Endothelial cell of umbilical vein (primary cell): ENCODE results near the gene GABRA5. TPM values are rescaled to one million over a fixed set of nuclear protein-coding genes. Genes with fewer than 3 reads are reported as not detected.

Experiments
- BruUV-seq: library from RNA; stranded (reverse); fragments of 400-500 nt; replicated peaks from 2 replicates; lab custom pipeline; 2021; lab: Mats Ljungman, UMichigan
- CTCF ChIA-PET: fragments of 300-600, 350-600 bp; sonication (Branson Sonifier 250); formaldehyde crosslinking; loops from one replicate; lab custom pipeline; 2021; ENCODE audit warnings: antibody characterized with exemption, inconsistent platforms; lab: Charles Lee
- POLR2A ChIA-PET: fragments of 300-600, 350-600 bp; sonication (Branson Sonifier 250); formaldehyde crosslinking; loops from one replicate; lab custom pipeline; 2021; ENCODE audit warnings: antibody characterized with exemption, inconsistent platforms; lab: Charles Lee
- DNase-seq: peaks from one replicate; pipeline ENCODE4 v3.0.0-alpha.2; 2011; ENCODE audit warnings: low read depth, low spot score
- FAIRE-seq: peaks from 2 replicates; lab custom pipeline; 2011; peaks lifted over from hg19 to GRCh38; lab: Jason Lieb, UNC
- H2AFZ ChIP-seq: 2 replicates; pipeline ENCODE4 v1.6.0; 2012; ENCODE audit warnings: low read depth, low read length, control low read depth, inconsistent platforms
- H3K27ac ChIP-seq: 2 replicates; pipeline ENCODE4 v1.5.1; 2011; ENCODE audit warnings: low read depth, mild to moderate bottlenecking, control low read depth, low read length, moderate library complexity; ENCODE audit not compliant: insufficient read depth
- H3K27me3 ChIP-seq, 2 experiments: 2 replicates each; pipeline versions ENCODE4 v1.6.0 to v1.6.1; 2011; ENCODE audit warnings: low read length in 2 of 2, mixed read lengths in 1 of 2; ENCODE audit not compliant: control insufficient read depth in 2 of 2, insufficient read depth in 2 of 2
- H3K36me3 ChIP-seq, 2 experiments: 2 replicates in 1 of 2; 3 replicates in 1 of 2; pipeline ENCODE4 v1.5.1; 2011; ENCODE audit warnings: low read length in 2 of 2, mild to moderate bottlenecking in 1 of 2, moderate library complexity in 1 of 2; ENCODE audit not compliant: control insufficient read depth in 2 of 2, insufficient read depth in 2 of 2; ENCODE audit errors: extremely low read depth in 1 of 2
- H3K4me1 ChIP-seq: 3 replicates; pipeline ENCODE4 v1.5.1; 2011; ENCODE audit warnings: mild to moderate bottlenecking, low read length; ENCODE audit not compliant: control insufficient read depth, insufficient read depth; ENCODE audit errors: extremely low read depth
- H3K4me2 ChIP-seq: 2 replicates; pipeline ENCODE4 v1.6.1; 2011; ENCODE audit warnings: low read length, control low read depth, mixed read lengths; ENCODE audit not compliant: insufficient read depth
- H3K4me3 ChIP-seq, 3 experiments: fragments of 200-600 bp in 1 of 3; sonication (generic), shearing (Covaris generic) in 1 of 3; replicated peaks in 1 of 3; 2 replicates each; pipeline ENCODE4 v1.5.1; 2011 to 2016; ENCODE audit warnings: control low read depth in 3 of 3, low read length in 3 of 3, mild to moderate bottlenecking in 2 of 3, inconsistent platforms in 1 of 3, low read depth in 1 of 3, moderate library complexity in 1 of 3; ENCODE audit not compliant: insufficient read depth in 1 of 3
- H3K79me2 ChIP-seq: 2 replicates; pipeline ENCODE4 v1.6.0; 2012; ENCODE audit warnings: low read length, inconsistent platforms; ENCODE audit not compliant: control insufficient read depth, insufficient read depth
- H3K9ac ChIP-seq: replicated peaks from 2 replicates; pipeline ENCODE3; 2011; ENCODE audit warnings: low read length, control low read depth; ENCODE audit not compliant: insufficient read depth; ENCODE audit errors: extremely low read depth
- H3K9me1 ChIP-seq: replicated peaks from 3 replicates; pipeline ENCODE4 v1.6.0; 2011; ENCODE audit warnings: mild to moderate bottlenecking, low read length; ENCODE audit not compliant: control insufficient read depth, insufficient read depth; ENCODE audit errors: extremely low read depth
- H3K9me3 ChIP-seq: replicated peaks from 2 replicates; pipeline ENCODE4 v1.5.1; 2012; ENCODE audit warnings: low read length, inconsistent platforms; ENCODE audit not compliant: control insufficient read depth, insufficient read depth
- H4K20me1 ChIP-seq: replicated peaks from 2 replicates; pipeline ENCODE3; 2011; ENCODE audit warnings: mild to moderate bottlenecking, low read length; ENCODE audit not compliant: control insufficient read depth, insufficient read depth; ENCODE audit errors: extremely low read depth
- CTCF ChIP-seq, 2 donors: IDR thresholded peaks; 1 replicate in 1 of 2; 2 replicates in 1 of 2; pipeline ENCODE4 v1.5.1; 2011; ENCODE audit warnings: low read length in 2 of 2, mild to moderate bottlenecking in 2 of 2, moderate library complexity in 2 of 2, control low read depth in 1 of 2, inconsistent platforms in 1 of 2, low read depth in 1 of 2; ENCODE audit not compliant: insufficient read depth in 1 of 2; ENCODE audit errors: extremely low read depth in 1 of 2
- EZH2 ChIP-seq: IDR thresholded peaks from 2 replicates; pipeline ENCODE4 v1.6.1; 2012; ENCODE audit warnings: borderline replicate concordance, low read depth, mild to moderate bottlenecking, moderate library complexity, low read length, inconsistent platforms; ENCODE audit not compliant: severe bottlenecking
- FOS ChIP-seq: IDR thresholded peaks from 2 replicates; pipeline ENCODE4 v1.6.1; 2011; ENCODE audit warnings: mild to moderate bottlenecking, low read length, moderate library complexity, borderline replicate concordance; ENCODE audit not compliant: insufficient read depth
- GATA2 ChIP-seq: IDR thresholded peaks from 2 replicates; pipeline ENCODE4 v1.7.0; 2011; ENCODE audit warnings: low read depth, mild to moderate bottlenecking, moderate library complexity, mixed read lengths, low read length; ENCODE audit not compliant: insufficient read length, insufficient read depth
- JUN ChIP-seq: IDR thresholded peaks from 2 replicates; pipeline ENCODE4 v1.6.1; 2011; ENCODE audit warnings: borderline replicate concordance, low read depth; ENCODE audit not compliant: insufficient read length, insufficient read depth
- MAX ChIP-seq: IDR thresholded peaks from 2 replicates; pipeline ENCODE4 v1.6.1; 2011; ENCODE audit not compliant: insufficient read depth, insufficient read length
- MYC ChIP-seq: IDR thresholded peaks from one replicate; pipeline ENCODE4 v1.6.1; 2011; ENCODE audit warnings: mild to moderate bottlenecking, low read depth, low read length
- POLR2A ChIP-seq: IDR thresholded peaks from 2 replicates; pipeline ENCODE4 v1.6.1; 2012; ENCODE audit warnings: low read depth, mild to moderate bottlenecking, control low read depth, low read length
- POLR2AphosphoS5 ChIP-seq: IDR thresholded peaks from 2 replicates; pipeline ENCODE4 v1.6.1; 2012; ENCODE audit warnings: low read depth, mild to moderate bottlenecking, control low read depth, low read length, moderate library complexity; ENCODE audit not compliant: insufficient read depth
- dilution Hi-C: fragments of 300-500 bp; cut with MboI; formaldehyde crosslinking; loops from one replicate; pipeline ENCODE4 v1.15.0; 2019; ENCODE audit warnings: low sequenced_read_pairs; ENCODE audit not compliant: extremely low pct_ligation_motif_present
- intact Hi-C: fragments of 100-400 bp; cut with micrococcal nuclease; formaldehyde crosslinking; loops from one replicate; pipeline ENCODE4 v1.10.0; 2022
- polyA plus RNA-seq, 4 experiments: library from polyadenylated mRNA; depleted of rRNA in 3 of 4; stranded (reverse) in 3 of 4; unstranded in 1 of 4; fragments of >200 nt; gene quantifications; 2 replicates each; pipeline versions ENCODE4 v1.2.1 to v1.2.3, GENCODE V29; 2011 to 2012; ENCODE audit warnings: missing spikeins in 1 of 4
- total RNA-seq: library from RNA; stranded (reverse); gene quantifications from 2 replicates; pipeline ENCODE4 v1.2.3, GENCODE V29; 2021

The GABRA5 gene
- total and polyA plus RNA-seq, 2 donors (not counting 3 experiments of a cell fraction or from before 2014, with no cell fraction given): not detected

- DNase-seq (no peak), FAIRE-seq (no peak)
- Histone ChIP-seq H3K9ac (no peak overlapping the region), H3K4me2 (no peak overlapping the region), H3K27ac (no peak overlapping the region), H3K4me3 (no peak overlapping the region), H3K27me3 (no peaks in the 10 kb centered on the region), H3K79me2 (no peaks in the 10 kb centered on the region), H4K20me1 (no peaks in the 10 kb centered on the region), H3K4me1 (no peaks in the 10 kb centered on the region), H3K9me1 (no peaks in the 10 kb centered on the region), H3K9me3 (peaks cover 2% of the 10 kb centered on the region), H3K36me3 (no peaks in the 10 kb centered on the region), H2AFZ (no peak overlapping the region)
- ChIA-PET POLR2A (no interaction called here), CTCF (no interaction called here)
- dilution Hi-C loops (no loop called here), intact Hi-C loops (no loop called here)
- TF ChIP-seq POLR2A: no peak
- TF ChIP-seq GATA2: no peak
- TF ChIP-seq EZH2: no peak
- TF ChIP-seq JUN: no peak
- TF ChIP-seq FOS: no peak
- no peak for TF ChIP-seq CTCF (IDR thresholded peaks at IDR 0.05; ENCODE audit: extremely low read depth in 1 of 2, insufficient read depth in 1 of 2, low read depth in 1 of 2, low read length in 2 of 2)
- TF ChIP-seq POLR2AphosphoS5: no peak
- TF ChIP-seq MAX: no peak
- TF ChIP-seq MYC: no peak
- BruUV-seq: no TSS peak
These were observed 24.5 kb upstream of the GABRA5 start for GRCh38 chr15:26842391-26842790.
